H1 (cell line): ENCODE measurements around the gene PTBP3. TPM values are rescaled to one million over a fixed set of nuclear protein-coding genes. Genes with fewer than 3 reads are reported as not detected.

Experiments
- CTCF ChIA-PET: fragments of 300-600 bp; sonication (Branson Sonifier 250); formaldehyde crosslinking; loops from one replicate; lab custom pipeline; 2021; ENCODE audit not compliant: partially characterized antibody; lab: Charles Lee
- POLR2A ChIA-PET: fragments of 300-600 bp; sonication (Branson Sonifier 250); formaldehyde crosslinking; loops from one replicate; lab custom pipeline; 2021; ENCODE audit warnings: inconsistent platforms; ENCODE audit not compliant: partially characterized antibody; lab: Charles Lee
- DNase-seq, 2 experiments: peaks; one replicate each; pipeline versions ENCODE4 v3.0.0 to v3.0.0-alpha.2; 2010 to 2022; ENCODE audit warnings: low spot score in 2 of 2, low read depth in 1 of 2, mixed read lengths in 1 of 2
- FAIRE-seq: peaks from 2 replicates; lab custom pipeline; 2011; peaks lifted over from hg19 to GRCh38; lab: Jason Lieb, UNC
- H2AFZ ChIP-seq: 2 replicates; pipeline ENCODE4 v1.8.1; 2012; ENCODE audit warnings: low read length, inconsistent platforms
- H2AK5ac ChIP-seq: 2 replicates; pipeline ENCODE4 v1.6.1; 2013; ENCODE audit warnings: low read depth, low read length
- H2BK120ac ChIP-seq: replicated peaks from 2 replicates; pipeline ENCODE3; 2013; ENCODE audit warnings: low read depth, low read length, inconsistent platforms
- H2BK12ac ChIP-seq: 2 replicates; pipeline ENCODE4 v1.6.1; 2013; ENCODE audit warnings: low read depth, low read length
- H2BK15ac ChIP-seq: 2 replicates; pipeline ENCODE4 v1.6.1; 2013; ENCODE audit warnings: low read length
- H2BK20ac ChIP-seq: 2 replicates; pipeline ENCODE4 v1.6.1; 2013; ENCODE audit warnings: low read length
- H2BK5ac ChIP-seq: 2 replicates; pipeline ENCODE4 v1.6.1; 2013; ENCODE audit warnings: low read depth, low read length
- H3K14ac ChIP-seq: 2 replicates; pipeline ENCODE4 v1.6.1; 2013; ENCODE audit warnings: inconsistent platforms; ENCODE audit not compliant: insufficient read length
- H3K18ac ChIP-seq: 2 replicates; pipeline ENCODE4 v1.6.1; 2013; ENCODE audit warnings: low read length; ENCODE audit errors: extremely low read depth
- H3K23ac ChIP-seq: 2 replicates; pipeline ENCODE4 v1.6.1; 2013; ENCODE audit warnings: inconsistent platforms; ENCODE audit not compliant: insufficient read length
- H3K23me2 ChIP-seq: 2 replicates; pipeline ENCODE4 v1.6.1; 2013; ENCODE audit warnings: low read depth, low read length
- H3K27ac ChIP-seq: 2 replicates; pipeline ENCODE4 v1.6.1; 2011; ENCODE audit warnings: low read depth, low read length, inconsistent platforms
- H3K27me3 ChIP-seq, 4 experiments: replicated peaks in 1 of 4; 1 replicate in 1 of 4; 2 replicates in 3 of 4; pipeline versions ENCODE4 v1.6.1 to v1.8.1; 2011 to 2013; ENCODE audit warnings: low read length in 3 of 4, mild to moderate bottlenecking in 3 of 4, inconsistent platforms in 2 of 4, mixed read lengths in 2 of 4, moderate library complexity in 1 of 4; ENCODE audit not compliant: control insufficient read depth in 3 of 4, insufficient read depth in 3 of 4; ENCODE audit errors: extremely low read depth in 1 of 4
- H3K36me3 ChIP-seq, 4 experiments: 2 replicates each; pipeline versions ENCODE4 v1.6.1 to v1.8.1; 2011 to 2013; ENCODE audit warnings: mild to moderate bottlenecking in 4 of 4, low read length in 3 of 4, moderate library complexity in 2 of 4, control low read depth in 1 of 4, inconsistent platforms in 1 of 4; ENCODE audit not compliant: insufficient read depth in 4 of 4, control insufficient read depth in 2 of 4
- H3K4ac ChIP-seq: replicated peaks from 2 replicates; pipeline ENCODE3; 2013; ENCODE audit warnings: low read length, low read depth, mixed read lengths, inconsistent platforms; ENCODE audit not compliant: insufficient read length
- H3K4me1 ChIP-seq, 4 experiments: replicated peaks in 1 of 4; 1 replicate in 1 of 4; 2 replicates in 3 of 4; pipeline versions ENCODE4 v1.6.1 to v1.8.1; 2011 to 2013; ENCODE audit warnings: low read length in 3 of 4, inconsistent platforms in 2 of 4, mixed read lengths in 1 of 4; ENCODE audit not compliant: insufficient read depth in 4 of 4, control insufficient read depth in 3 of 4
- H3K4me2 ChIP-seq, 2 experiments: 2 replicates each; pipeline versions ENCODE4 v1.6.1 to v1.8.1; 2011 to 2013; ENCODE audit warnings: low read depth in 2 of 2, low read length in 2 of 2, control low read depth in 1 of 2, inconsistent platforms in 1 of 2, mild to moderate bottlenecking in 1 of 2; ENCODE audit not compliant: insufficient read depth in 1 of 2
- H3K4me3 ChIP-seq, 4 experiments: fragments of 200-600, 300-600 bp in 1 of 4; sonication (generic), shearing (Covaris generic), sonication (Bioruptor Twin) in 1 of 4; 2 replicates each; pipeline versions ENCODE4 v1.5.1 to v1.8.1; 2011 to 2016; ENCODE audit warnings: low read length in 4 of 4, low read depth in 3 of 4, control low read depth in 2 of 4, inconsistent platforms in 2 of 4, mild to moderate bottlenecking in 2 of 4, mixed read lengths in 1 of 4, moderate library complexity in 1 of 4; ENCODE audit not compliant: insufficient read depth in 2 of 4; ENCODE audit errors: extremely low read depth in 1 of 4
- H3K56ac ChIP-seq: replicated peaks from 2 replicates; pipeline ENCODE3; 2013; ENCODE audit warnings: low read depth, mild to moderate bottlenecking, mixed read lengths, low read length, inconsistent platforms; ENCODE audit not compliant: insufficient read length
- H3K79me1 ChIP-seq: 2 replicates; pipeline ENCODE4 v1.6.1; 2013; ENCODE audit warnings: low read depth, low read length, control low read depth
- H3K79me2 ChIP-seq, 2 experiments: 2 replicates each; pipeline versions ENCODE4 v1.6.1 to v1.8.1; 2012 to 2013; ENCODE audit warnings: low read length in 2 of 2, mild to moderate bottlenecking in 2 of 2, inconsistent platforms in 1 of 2; ENCODE audit not compliant: insufficient read depth in 2 of 2, control insufficient read depth in 1 of 2
- H3K9ac ChIP-seq, 4 experiments: replicated peaks in 1 of 4; 1 replicate in 1 of 4; 2 replicates in 3 of 4; pipeline versions ENCODE4 v1.6.1 to v1.8.1; 2011 to 2013; ENCODE audit warnings: low read depth in 3 of 4, low read length in 3 of 4, control low read depth in 2 of 4, mild to moderate bottlenecking in 2 of 4, moderate library complexity in 2 of 4, inconsistent platforms in 1 of 4; ENCODE audit errors: extremely low read depth in 1 of 4
- H3K9me3 ChIP-seq, 2 experiments: 2 replicates each; pipeline versions ENCODE4 v1.6.1 to v1.8.1; 2012 to 2013; ENCODE audit warnings: mild to moderate bottlenecking in 2 of 2, moderate library complexity in 2 of 2, control low read depth in 1 of 2, inconsistent platforms in 1 of 2, low read depth in 1 of 2, low read length in 1 of 2, mixed read lengths in 1 of 2; ENCODE audit not compliant: insufficient read depth in 2 of 2
- H4K20me1 ChIP-seq, 2 experiments: replicated peaks in 1 of 2; 2 replicates each; pipeline versions ENCODE3 to v1.8.1; 2011 to 2013; ENCODE audit warnings: inconsistent platforms in 2 of 2, low read length in 2 of 2, mild to moderate bottlenecking in 1 of 2; ENCODE audit not compliant: insufficient read depth in 2 of 2, control insufficient read depth in 1 of 2
- H4K5ac ChIP-seq: 2 replicates; pipeline ENCODE4 v1.6.1; 2013; ENCODE audit warnings: low read length, low read depth, mixed read lengths, inconsistent platforms; ENCODE audit not compliant: insufficient read length
- H4K8ac ChIP-seq: 2 replicates; pipeline ENCODE4 v1.8.0; 2013; ENCODE audit warnings: mild to moderate bottlenecking, moderate library complexity, low read length, inconsistent platforms; ENCODE audit not compliant: insufficient read depth; ENCODE audit errors: extremely low read depth
- H4K91ac ChIP-seq: replicated peaks from 2 replicates; pipeline ENCODE3; 2013; ENCODE audit warnings: low read length, mixed read lengths, inconsistent platforms; ENCODE audit not compliant: insufficient read length
- RFX5 ChIP-seq: IDR thresholded peaks from 2 replicates; pipeline ENCODE4 v1.6.1; 2011; ENCODE audit warnings: low read depth, low read length, improper control_type of control experiment, borderline replicate concordance
- USF2 ChIP-seq: IDR thresholded peaks from 2 replicates; pipeline ENCODE4 v1.6.1; 2011; ENCODE audit warnings: low read length, improper control_type of control experiment
- WGBS, 2 experiments: shearing (Covaris generic) in 1 of 2; methylation state at CpG; one replicate each; pipeline versions ENCODE4 v1.1.6 to v1.1.7; 2013 to 2015; ENCODE audit warnings: low lambda C conversion rate in 2 of 2, mixed read lengths in 2 of 2, inconsistent platforms in 1 of 2, low coverage in 1 of 2, missing lambda C conversion rate in 1 of 2; ENCODE audit not compliant: insufficient replicate concordance in 2 of 2, insufficient coverage in 1 of 2, insufficient read length in 1 of 2; ENCODE audit errors: extremely low coverage in 1 of 2, missing lambda C conversion rate in 1 of 2; 5-methylcytosine and 5-hydroxymethylcytosine counted together
- polyA plus RNA-seq, 7 experiments: library from polyadenylated mRNA; depleted of rRNA in 3 of 7; stranded (reverse) in 5 of 7; unstranded in 2 of 7; fragments of >200 nt in 5 of 7; fragments of 200-250 nt in 2 of 7; gene quantifications; 1 replicate in 5 of 7; 2 replicates in 1 of 7; 4 replicates in 1 of 7; pipeline versions ENCODE4 v1.2.1 to v1.2.3, GENCODE V29; 2011 to 2013; ENCODE audit warnings: missing spikeins in 2 of 7, mixed read lengths in 2 of 7
- total RNA-seq: library from RNA; stranded (reverse); fragmentation: NEBNext Ultra II Directional; extraction: Animal tissue kit (Norgen Biotek cat#: 25700); gene quantifications from 2 replicates; pipeline ENCODE4 v1.2.1, GENCODE V29; 2021

PTBP3 gene
- total and polyA plus RNA-seq, 2 of the 8 experiments (the other 6 are each of a cell fraction or from before 2014, with no cell fraction given), result 51.0 to 124 TPM

GRCh38 chr9:112364761-112365160 is 31.3 kb upstream of the PTBP3 start:
- Histone ChIP-seq H3K79me2 (no peaks in the 10 kb centered on the region), H4K8ac (no peak overlapping the region), H2AFZ (no peak overlapping the region), H3K18ac (no peak overlapping the region), H2BK5ac (no peak overlapping the region), H2BK12ac (no peak overlapping the region), H2BK120ac (no peak overlapping the region), H3K56ac (no peak overlapping the region), H3K36me3 (0 out of 8 replicates have a peak, but pooled peaks cover 0 to 3% (median 0%) of the 10 kb centered on the region in 4 experiments), H2BK15ac (no peak overlapping the region), H3K4ac (no peak overlapping the region), H3K14ac (no peak overlapping the region), H3K4me3 (no peak overlapping the region), H3K23me2 (no peaks in the 10 kb centered on the region), H3K9me3 (peaks cover 10 to 14% of the 10 kb centered on the region in 2 experiments; a peak in 3 of 4 replicates), H3K23ac (no peak overlapping the region), H2AK5ac (no peak overlapping the region), H4K5ac (no peak overlapping the region), H2BK20ac (no peak overlapping the region), H3K4me1 (no peaks in the 10 kb centered on the region), H3K4me2 (no peak overlapping the region), H4K20me1 (no peaks in the 10 kb centered on the region), H3K27ac (no peak overlapping the region), H3K9ac (no peak overlapping the region), H3K79me1 (no peaks in the 10 kb centered on the region), H4K91ac (no peak overlapping the region), H3K27me3 (no peaks in the 10 kb centered on the region)
- POLR2A ChIA-PET, result interaction anchor here (0.9 kb wide), 1 partner anchor 122 kb away, joined by 3 read pairs; the partner anchor contains the start of gene KIAA1958
- DNase-seq (no peak), FAIRE-seq (no peak)
- WGBS, 2 experiments, result 87% methylated on average over 3 of the region's 3 CpGs; no CpG with 5 or more reads in 1 of the 2 experiments
- no peak for TF ChIP-seq USF2
- no peak for TF ChIP-seq RFX5
- CTCF ChIA-PET, result interaction anchor here (0.6 to 2.6 kb wide), 7 partner anchors 13 to 280 kb away, joined by 3 to 6 read pairs (median 3); no protein-coding TSS in a partner anchor
